Omental fat pad (tissue), 4 donors: Measurements from ENCODE around the gene PDCD6IP. TPM values are rescaled to one million over a fixed set of nuclear protein-coding genes. Genes with fewer than 3 reads are reported as not detected.
"Not testable (repeated sequence)": the region's sequence is repeated elsewhere in the genome, so short reads cannot be mapped to it uniquely, and the experiment has no call there.

ENCODE experiments used
- ATAC-seq: fragments of 150-250 bp; one replicate; pipeline ENCODE4 v1.9.1; 2016; ENCODE audit warnings: mild to moderate bottlenecking, moderate library complexity; ENCODE audit not compliant: low FRiP score
- DNase-seq: peaks from one replicate; pipeline ENCODE4 v3.0.0-alpha.2; 2019; ENCODE audit warnings: low spot score
- CTCF ChIP-seq, 3 donors: fragments of 450-650 bp; IDR thresholded peaks; one replicate each; pipeline ENCODE4 v1.5.1; 2016 to 2017; ENCODE audit warnings: antibody characterized with exemption in 3 of 3, mild to moderate bottlenecking in 3 of 3, moderate library complexity in 2 of 3
- total RNA-seq, 4 donors: library from RNA; depleted of rRNA; stranded (reverse); fragments of >200 nt; gene quantifications; one replicate each; pipeline ENCODE4 v1.1.0, GENCODE V29; 2016

PDCD6IP gene
- total RNA-seq, 4 donors from 2014 or later, result 115 to 167 (median 163) TPM

GRCh38 chr3:33848624-33849347 lies 50.4 kb downstream of the PDCD6IP start:
- ATAC-seq (no peak), DNase-seq (no peak)
- TF ChIP-seq CTCF (IDR thresholded peaks at IDR 0.05), result no peak

GRCh38 chr3:33850599-33850998 lies 52.2 kb downstream of the PDCD6IP start:
- ATAC-seq, DNase-seq: not testable (repeated sequence)

GRCh38 chr3:33855407-33855806 lies 57.0 kb downstream of the PDCD6IP start:
- ATAC-seq, DNase-seq: not testable (repeated sequence)

GRCh38 chr3:33855884-33856546 lies 57.6 kb downstream of the PDCD6IP start:
- DNase-seq (no peak), ATAC-seq (no peak)
- no peak for TF ChIP-seq CTCF (IDR thresholded peaks at IDR 0.05)

- not testable (repeated sequence) for DNase-seq, ATAC-seq
These were observed 59.3 kb downstream of the PDCD6IP start for GRCh38 chr3:33857701-33858100.

GRCh38 chr3:33858131-33858530 lies 59.7 kb downstream of the PDCD6IP start:
- DNase-seq (no peak), ATAC-seq (no peak)
- TF ChIP-seq CTCF (IDR thresholded peaks at IDR 0.05), result no peak

- DNase-seq, result no peak
- no peak for ATAC-seq
These were observed 62.1 kb downstream of the PDCD6IP start for GRCh38 chr3:33860373-33861050.

GRCh38 chr3:33865133-33865532 lies 66.7 kb downstream of the PDCD6IP start:
- DNase-seq (no peak), ATAC-seq (no peak)
- TF ChIP-seq CTCF (IDR thresholded peaks at IDR 0.05), result no peak

More at GRCh38 chr3:33860373-33861050, 62.1 kb downstream of the PDCD6IP start:
- no peak for TF ChIP-seq CTCF (IDR thresholded peaks at IDR 0.05)
